ENCODE results near the gene B3GLCT. TPM values are rescaled to one million over a fixed set of nuclear protein-coding genes. Genes with fewer than 3 reads are reported as not detected.

B3GLCT gene
- total and polyA plus RNA-seq, 2 donors (not counting 3 experiments of a cell fraction or from before 2014, with no cell fraction given) = 5.2 to 14.6 TPM

GRCh38 chr13:31200637-31200971, 829 bp downstream of the B3GLCT start:
- Histone ChIP-seq H3K27ac (ENCODE audit: insufficient read depth, low read depth, low read length) (peak overlapping the region; percentile 83), H3K4me3 (replicated peaks in 1 of 3; ENCODE audit: insufficient read depth in 1 of 3, low read depth in 1 of 3, low read length in 3 of 3) (peak overlapping the region; percentile 66 to 87 (median 83)), H3K36me3 (ENCODE audit: control insufficient read depth in 2 of 2, extremely low read depth in 1 of 2, insufficient read depth in 2 of 2, low read length in 2 of 2) (no peaks in the 10 kb centered on the region), H3K9me1 (replicated peaks; ENCODE audit: control insufficient read depth, extremely low read depth, insufficient read depth, low read length) (no peaks in the 10 kb centered on the region), H4K20me1 (replicated peaks; ENCODE audit: control insufficient read depth, extremely low read depth, insufficient read depth, low read length) (peaks cover 2% of the 10 kb centered on the region), H3K4me1 (ENCODE audit: control insufficient read depth, extremely low read depth, insufficient read depth, low read length) (peaks cover 15% of the 10 kb centered on the region), H3K4me2 (ENCODE audit: insufficient read depth, low read length) (peak overlapping the region; percentile 92), H2AFZ (ENCODE audit: low read depth, low read length) (peak overlapping the region; percentile 93), H3K9ac (replicated peaks; ENCODE audit: extremely low read depth, insufficient read depth, low read length) (peak overlapping the region; percentile 87), H3K27me3 (ENCODE audit: control insufficient read depth in 2 of 2, insufficient read depth in 2 of 2, low read length in 2 of 2) (no peaks in the 10 kb centered on the region), H3K9me3 (replicated peaks; ENCODE audit: control insufficient read depth, insufficient read depth, low read length) (no peaks in the 10 kb centered on the region), H3K79me2 (ENCODE audit: control insufficient read depth, insufficient read depth, low read length) (no peaks in the 10 kb centered on the region)
- POLR2A ChIA-PET = interaction anchor here (0.7 kb wide), 1 partner anchor 48 kb away, joined by 3 read pairs; no protein-coding TSS in a partner anchor
- CTCF ChIA-PET = interaction anchor here (0.7 to 2.6 kb wide), 6 partner anchors 9 to 224 kb away, joined by 3 to 14 read pairs (median 4); no protein-coding TSS in a partner anchor
- dilution Hi-C loops (cut with MboI; ENCODE audit: extremely low pct_ligation_motif_present, low sequenced_read_pairs) = no loop called here
- DNase-seq (ENCODE audit: low read depth, low spot score) (peak; percentile 55), FAIRE-seq (peak; percentile 74)
- BruUV-seq (replicated peaks) = no TSS peak
- intact Hi-C loops (cut with micrococcal nuclease) = no loop called here
- TF ChIP-seq, protein P1, sequence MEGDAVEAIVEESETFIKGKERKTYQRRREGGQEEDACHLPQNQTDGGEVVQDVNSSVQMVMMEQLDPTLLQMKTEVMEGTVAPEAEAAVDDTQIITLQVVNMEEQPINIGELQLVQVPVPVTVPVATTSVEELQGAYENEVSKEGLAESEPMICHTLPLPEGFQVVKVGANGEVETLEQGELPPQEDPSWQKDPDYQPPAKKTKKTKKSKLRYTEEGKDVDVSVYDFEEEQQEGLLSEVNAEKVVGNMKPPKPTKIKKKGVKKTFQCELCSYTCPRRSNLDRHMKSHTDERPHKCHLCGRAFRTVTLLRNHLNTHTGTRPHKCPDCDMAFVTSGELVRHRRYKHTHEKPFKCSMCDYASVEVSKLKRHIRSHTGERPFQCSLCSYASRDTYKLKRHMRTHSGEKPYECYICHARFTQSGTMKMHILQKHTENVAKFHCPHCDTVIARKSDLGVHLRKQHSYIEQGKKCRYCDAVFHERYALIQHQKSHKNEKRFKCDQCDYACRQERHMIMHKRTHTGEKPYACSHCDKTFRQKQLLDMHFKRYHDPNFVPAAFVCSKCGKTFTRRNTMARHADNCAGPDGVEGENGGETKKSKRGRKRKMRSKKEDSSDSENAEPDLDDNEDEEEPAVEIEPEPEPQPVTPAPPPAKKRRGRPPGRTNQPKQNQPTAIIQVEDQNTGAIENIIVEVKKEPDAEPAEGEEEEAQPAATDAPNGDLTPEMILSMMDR (IDR thresholded peaks at IDR 0.05; ENCODE audit: extremely low read depth in 1 of 2, insufficient read depth in 1 of 2, low read depth in 1 of 2, low read length in 2 of 2) = peak in 1 of 2 donors; percentile 13
- no peak for TF ChIP-seq MYC (IDR thresholded peaks at IDR 0.05; ENCODE audit: low read depth, low read length)

- Histone ChIP-seq H4K20me1 (replicated peaks; ENCODE audit: control insufficient read depth, extremely low read depth, insufficient read depth, low read length) (peaks cover 2% of the 10 kb centered on the region), H3K4me2 (ENCODE audit: insufficient read depth, low read length) (peak overlapping the region; percentile 92), H3K9me3 (replicated peaks; ENCODE audit: control insufficient read depth, insufficient read depth, low read length) (no peaks in the 10 kb centered on the region), H3K4me3 (replicated peaks in 1 of 3; ENCODE audit: insufficient read depth in 1 of 3, low read depth in 1 of 3, low read length in 3 of 3) (peak overlapping the region in 2 of 3 experiments; percentile 83 to 87), H3K4me1 (ENCODE audit: control insufficient read depth, extremely low read depth, insufficient read depth, low read length) (peaks cover 15% of the 10 kb centered on the region), H3K36me3 (ENCODE audit: control insufficient read depth in 2 of 2, extremely low read depth in 1 of 2, insufficient read depth in 2 of 2, low read length in 2 of 2) (no peaks in the 10 kb centered on the region), H2AFZ (ENCODE audit: low read depth, low read length) (no peak overlapping the region), H3K79me2 (ENCODE audit: control insufficient read depth, insufficient read depth, low read length) (no peaks in the 10 kb centered on the region), H3K27ac (ENCODE audit: insufficient read depth, low read depth, low read length) (no peak overlapping the region), H3K9me1 (replicated peaks; ENCODE audit: control insufficient read depth, extremely low read depth, insufficient read depth, low read length) (no peaks in the 10 kb centered on the region), H3K9ac (replicated peaks; ENCODE audit: extremely low read depth, insufficient read depth, low read length) (no peak overlapping the region), H3K27me3 (ENCODE audit: control insufficient read depth in 2 of 2, insufficient read depth in 2 of 2, low read length in 2 of 2) (no peaks in the 10 kb centered on the region)
- BruUV-seq (replicated peaks) = TSS peak; percentile 23
- no peak for DNase-seq (ENCODE audit: low read depth, low spot score)
- CTCF ChIA-PET = interaction anchor here (0.6 to 2.6 kb wide), 7 partner anchors 10 to 223 kb away, joined by 3 to 14 read pairs (median 4); no protein-coding TSS in a partner anchor
- intact Hi-C loops (cut with micrococcal nuclease) = no loop called here
- POLR2A ChIA-PET = interaction anchor here (0.7 kb wide), 1 partner anchor 49 kb away, joined by 3 read pairs; no protein-coding TSS in a partner anchor
- TF ChIP-seq POLR2AphosphoS5 (IDR thresholded peaks at IDR 0.05; ENCODE audit: insufficient read depth, low read depth, low read length) (no peak), POLR2A (IDR thresholded peaks at IDR 0.05; ENCODE audit: low read depth, low read length) (no peak), JUN (IDR thresholded peaks at IDR 0.05; ENCODE audit: borderline replicate concordance, insufficient read depth, insufficient read length, low read depth) (no peak), EZH2 (IDR thresholded peaks at IDR 0.05; ENCODE audit: borderline replicate concordance, low read depth, low read length, severe bottlenecking) (no peak), MYC (IDR thresholded peaks at IDR 0.05; ENCODE audit: low read depth, low read length) (no peak), GATA2 (IDR thresholded peaks at IDR 0.05; ENCODE audit: insufficient read depth, insufficient read length, low read depth, low read length) (no peak), FOS (IDR thresholded peaks at IDR 0.05; ENCODE audit: borderline replicate concordance, insufficient read depth, low read length) (no peak), MAX (IDR thresholded peaks at IDR 0.05; ENCODE audit: insufficient read depth, insufficient read length) (no peak)
- TF ChIP-seq, protein P1 (IDR thresholded peaks at IDR 0.05; ENCODE audit: extremely low read depth in 1 of 2, insufficient read depth in 1 of 2, low read depth in 1 of 2, low read length in 2 of 2) = no peak
- FAIRE-seq = no peak
- dilution Hi-C loops (cut with MboI; ENCODE audit: extremely low pct_ligation_motif_present, low sequenced_read_pairs) = no loop called here
These were observed 1.7 kb downstream of the B3GLCT start for GRCh38 chr13:31201341-31202031.

Measured in endothelial cell of umbilical vein (primary cell).